C4-2B (cell line): ENCODE results near the gene CASP10.

Experiments used
- CTCF ChIP-seq: fragments of 450-650 bp; conservative IDR thresholded peaks from 2 replicates; pipeline ENCODE4 v1.5.1; 2017; ENCODE audit warnings: mild to moderate bottlenecking
- ZFX ChIP-seq: fragments of 450-650 bp; IDR thresholded peaks from 2 replicates; pipeline ENCODE4 v1.6.1; 2017

- TF ChIP-seq CTCF (no peak), ZFX (no peak)
These were observed 92.1 kb downstream of the CASP10 start for GRCh38 chr2:201275069-201275468.
